ENCODE measurements around the gene EGFR.

DNA sequence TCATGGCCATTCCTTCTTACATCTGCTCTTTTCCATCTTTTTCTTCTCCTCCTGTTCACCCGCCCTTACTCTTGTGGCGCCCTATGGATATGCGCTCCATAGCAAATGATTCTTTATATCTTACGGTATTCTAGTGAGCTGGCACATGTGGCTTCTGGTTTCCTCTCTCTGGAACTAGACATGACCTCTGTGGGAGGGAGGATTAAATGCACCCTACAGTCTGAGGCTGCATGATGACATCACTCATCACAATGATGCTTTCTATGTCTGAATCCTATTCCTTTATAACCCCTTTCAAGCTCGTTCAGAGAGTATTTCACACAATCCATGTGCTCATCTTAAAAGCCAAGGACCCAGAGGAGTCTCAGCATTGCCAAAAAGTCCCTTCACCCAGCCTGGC lies 153.3 kb downstream of the EGFR start:
- TF ChIP-seq, protein P1, sequence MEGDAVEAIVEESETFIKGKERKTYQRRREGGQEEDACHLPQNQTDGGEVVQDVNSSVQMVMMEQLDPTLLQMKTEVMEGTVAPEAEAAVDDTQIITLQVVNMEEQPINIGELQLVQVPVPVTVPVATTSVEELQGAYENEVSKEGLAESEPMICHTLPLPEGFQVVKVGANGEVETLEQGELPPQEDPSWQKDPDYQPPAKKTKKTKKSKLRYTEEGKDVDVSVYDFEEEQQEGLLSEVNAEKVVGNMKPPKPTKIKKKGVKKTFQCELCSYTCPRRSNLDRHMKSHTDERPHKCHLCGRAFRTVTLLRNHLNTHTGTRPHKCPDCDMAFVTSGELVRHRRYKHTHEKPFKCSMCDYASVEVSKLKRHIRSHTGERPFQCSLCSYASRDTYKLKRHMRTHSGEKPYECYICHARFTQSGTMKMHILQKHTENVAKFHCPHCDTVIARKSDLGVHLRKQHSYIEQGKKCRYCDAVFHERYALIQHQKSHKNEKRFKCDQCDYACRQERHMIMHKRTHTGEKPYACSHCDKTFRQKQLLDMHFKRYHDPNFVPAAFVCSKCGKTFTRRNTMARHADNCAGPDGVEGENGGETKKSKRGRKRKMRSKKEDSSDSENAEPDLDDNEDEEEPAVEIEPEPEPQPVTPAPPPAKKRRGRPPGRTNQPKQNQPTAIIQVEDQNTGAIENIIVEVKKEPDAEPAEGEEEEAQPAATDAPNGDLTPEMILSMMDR (conservative IDR thresholded peaks at IDR 0.05 in 1 of 2, IDR thresholded peaks at IDR 0.05 in 1 of 2; ENCODE audit: low read depth in 1 of 2, low read length in 2 of 2) = no peak
- no peak for TF ChIP-seq EZH2 (IDR thresholded peaks at IDR 0.05; ENCODE audit: low read length, missing control alignments)

Data from fibroblast of lung (primary cell).